ENCODE data around the gene CWC25.

DNA sequence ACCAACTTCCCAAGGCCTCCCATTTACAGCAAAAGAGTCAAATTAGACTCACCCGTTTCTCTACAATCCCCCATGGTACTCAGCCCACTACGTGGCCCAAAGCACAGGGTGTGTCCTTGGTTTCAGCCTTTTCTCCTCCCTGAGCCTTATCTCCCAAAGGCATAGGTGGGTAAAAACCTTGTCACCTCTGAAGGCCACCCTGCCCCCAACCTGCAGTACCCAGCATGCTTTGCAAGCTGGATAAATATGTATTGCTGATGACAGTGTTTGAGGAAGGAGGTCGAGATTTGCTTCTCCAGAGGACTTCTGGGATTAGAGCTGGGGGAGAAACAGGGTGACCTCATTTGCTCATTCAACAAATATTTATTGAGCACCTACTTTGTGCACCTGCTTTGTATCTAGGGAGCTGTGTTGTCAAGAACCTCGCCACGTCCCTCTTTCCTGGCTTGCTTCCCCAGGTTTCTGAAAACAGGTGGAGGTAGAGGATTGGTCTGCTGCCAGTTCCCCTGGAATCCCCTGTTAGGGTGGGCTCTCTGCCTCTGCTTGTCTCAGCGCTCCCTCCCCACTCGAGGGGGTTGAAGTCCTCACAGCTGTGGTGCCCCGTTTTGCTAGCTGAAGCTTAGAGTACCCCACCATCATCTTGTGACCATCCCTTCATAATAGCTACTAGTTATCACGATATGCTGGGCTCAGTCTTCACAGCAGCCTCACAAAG is 47.7 kb upstream of the CWC25 start:
- TF ChIP-seq POLR2A (IDR thresholded peaks at IDR 0.05): no peak
- TF ChIP-seq, protein P1, sequence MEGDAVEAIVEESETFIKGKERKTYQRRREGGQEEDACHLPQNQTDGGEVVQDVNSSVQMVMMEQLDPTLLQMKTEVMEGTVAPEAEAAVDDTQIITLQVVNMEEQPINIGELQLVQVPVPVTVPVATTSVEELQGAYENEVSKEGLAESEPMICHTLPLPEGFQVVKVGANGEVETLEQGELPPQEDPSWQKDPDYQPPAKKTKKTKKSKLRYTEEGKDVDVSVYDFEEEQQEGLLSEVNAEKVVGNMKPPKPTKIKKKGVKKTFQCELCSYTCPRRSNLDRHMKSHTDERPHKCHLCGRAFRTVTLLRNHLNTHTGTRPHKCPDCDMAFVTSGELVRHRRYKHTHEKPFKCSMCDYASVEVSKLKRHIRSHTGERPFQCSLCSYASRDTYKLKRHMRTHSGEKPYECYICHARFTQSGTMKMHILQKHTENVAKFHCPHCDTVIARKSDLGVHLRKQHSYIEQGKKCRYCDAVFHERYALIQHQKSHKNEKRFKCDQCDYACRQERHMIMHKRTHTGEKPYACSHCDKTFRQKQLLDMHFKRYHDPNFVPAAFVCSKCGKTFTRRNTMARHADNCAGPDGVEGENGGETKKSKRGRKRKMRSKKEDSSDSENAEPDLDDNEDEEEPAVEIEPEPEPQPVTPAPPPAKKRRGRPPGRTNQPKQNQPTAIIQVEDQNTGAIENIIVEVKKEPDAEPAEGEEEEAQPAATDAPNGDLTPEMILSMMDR (IDR thresholded peaks at IDR 0.05): no peak
